ENCODE data around the gene NIF3L1.
A peak's percentile ranks its signal among the peaks of the same experiment; 100 is the strongest.

Gene NIF3L1

DNA sequence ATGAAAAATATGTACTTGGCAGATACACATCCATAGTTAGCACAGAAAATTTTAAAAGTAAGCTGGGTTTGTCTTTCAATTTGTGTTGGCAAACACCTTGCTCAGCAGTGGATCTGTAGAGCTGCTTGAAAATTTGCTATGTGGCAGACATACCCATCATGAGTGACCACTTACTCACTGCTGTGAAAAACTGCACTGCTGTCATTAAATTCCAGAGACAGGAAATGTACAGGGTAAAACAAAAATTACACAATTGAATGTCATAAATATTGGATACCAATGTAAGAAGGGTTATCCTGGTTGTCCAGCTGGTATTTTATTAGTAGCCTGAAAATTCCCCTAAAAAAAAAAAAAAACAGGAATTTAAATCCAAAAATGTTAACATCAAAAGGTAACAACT, 24.5 kb downstream of the NIF3L1 start:
- H3K4me3 ChIP-seq (ENCODE audit: low read depth, low read length): no peak overlapping the region
- H3K27me3 ChIP-seq (replicated peaks): no peaks in the 10 kb centered on the region
- in situ Hi-C loops (cut with HindIII; ENCODE audit: low pct_ligation_motif_present, low sequenced_read_pairs): loop anchor here (25.0 kb wide), 1 partner anchor 274 kb away; the partner anchor contains the start of gene CASP10
- peaks cover 28% of the 10 kb centered on the region for H3K36me3 ChIP-seq (replicated peaks)
- peak; percentile 51 for DNase-seq
- no peak for TF ChIP-seq CTCF (IDR thresholded peaks at IDR 0.05; ENCODE audit: low read depth, low read length, missing control alignments)
- H3K27ac ChIP-seq: peak overlapping the region; percentile 24

DNA sequence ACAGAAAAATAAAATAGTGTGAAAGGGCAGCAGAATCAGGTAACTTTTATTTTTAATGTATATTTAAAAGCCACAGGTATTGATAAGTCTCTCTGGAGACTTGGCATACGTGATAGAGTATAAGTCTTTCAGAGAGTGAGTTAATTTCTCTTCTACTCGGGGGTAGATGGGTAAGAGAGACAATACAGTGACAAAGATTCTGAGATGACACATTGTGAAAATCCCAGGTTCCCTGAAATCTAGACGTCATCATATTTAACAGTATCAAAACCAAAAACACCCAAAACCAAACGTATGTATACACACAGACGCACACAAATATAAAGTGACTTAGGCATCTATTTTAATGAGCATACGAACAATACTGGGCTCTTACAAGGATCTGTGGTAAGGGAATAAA, 33.3 kb downstream of the NIF3L1 start:
- no peak overlapping the region for H3K27ac ChIP-seq
- H3K4me3 ChIP-seq (ENCODE audit: low read depth, low read length): no peak overlapping the region
- in situ Hi-C loops (cut with HindIII; ENCODE audit: low pct_ligation_motif_present, low sequenced_read_pairs): loop anchor here (25.0 kb wide), 1 partner anchor 265 kb away; the partner anchor contains the start of gene CASP10
- H3K27me3 ChIP-seq (replicated peaks): no peaks in the 10 kb centered on the region
- no peak for TF ChIP-seq CTCF (IDR thresholded peaks at IDR 0.05; ENCODE audit: low read depth, low read length, missing control alignments)
- DNase-seq: no peak
- H3K36me3 ChIP-seq (replicated peaks): peaks cover 22% of the 10 kb centered on the region

GRCh38 chr2:200929334-200930249, 40.4 kb downstream of the NIF3L1 start:
- no peak for DNase-seq
- Histone ChIP-seq H3K27ac (no peak overlapping the region), H3K4me3 (ENCODE audit: low read depth, low read length) (no peak overlapping the region), H3K27me3 (replicated peaks) (no peaks in the 10 kb centered on the region), H3K36me3 (replicated peaks) (peaks cover 4% of the 10 kb centered on the region)
- in situ Hi-C loops (cut with HindIII; ENCODE audit: low pct_ligation_motif_present, low sequenced_read_pairs): no loop called here
- no peak for TF ChIP-seq CTCF (IDR thresholded peaks at IDR 0.05; ENCODE audit: low read depth, low read length, missing control alignments)

- peaks cover 11% of the 10 kb centered on the region for H3K36me3 ChIP-seq (replicated peaks)
- no peaks in the 10 kb centered on the region for H3K27me3 ChIP-seq (replicated peaks)
- no peak overlapping the region for H3K27ac ChIP-seq
- no peak for DNase-seq
- H3K4me3 ChIP-seq (ENCODE audit: low read depth, low read length): no peak overlapping the region
- TF ChIP-seq CTCF (IDR thresholded peaks at IDR 0.05; ENCODE audit: low read depth, low read length, missing control alignments): no peak
- in situ Hi-C loops (cut with HindIII; ENCODE audit: low pct_ligation_motif_present, low sequenced_read_pairs): no loop called here
These were observed 41.9 kb downstream of the NIF3L1 start for GRCh38 chr2:200930947-200931626.

GRCh38 chr2:200939832-200940231, 50.7 kb downstream of the NIF3L1 start:
- peaks cover 16% of the 10 kb centered on the region for H3K36me3 ChIP-seq (replicated peaks)
- TF ChIP-seq CTCF (IDR thresholded peaks at IDR 0.05; ENCODE audit: low read depth, low read length, missing control alignments): no peak
- no peak for DNase-seq
- no peak overlapping the region for H3K27ac ChIP-seq
- H3K27me3 ChIP-seq (replicated peaks): no peaks in the 10 kb centered on the region
- in situ Hi-C loops (cut with HindIII; ENCODE audit: low pct_ligation_motif_present, low sequenced_read_pairs): no loop called here
- no peak overlapping the region for H3K4me3 ChIP-seq (ENCODE audit: low read depth, low read length)

Measured in brain microvascular endothelial cell (primary cell).